IPS-11a (cell line): ENCODE measurements around the gene SUPV3L1.

Source experiments
- H3K4me3 ChIP-seq: one replicate; pipeline ENCODE4 v1.5.1; 2013; ENCODE audit warnings: low read depth, low read length, control low read depth

The SUPV3L1 gene

DNA sequence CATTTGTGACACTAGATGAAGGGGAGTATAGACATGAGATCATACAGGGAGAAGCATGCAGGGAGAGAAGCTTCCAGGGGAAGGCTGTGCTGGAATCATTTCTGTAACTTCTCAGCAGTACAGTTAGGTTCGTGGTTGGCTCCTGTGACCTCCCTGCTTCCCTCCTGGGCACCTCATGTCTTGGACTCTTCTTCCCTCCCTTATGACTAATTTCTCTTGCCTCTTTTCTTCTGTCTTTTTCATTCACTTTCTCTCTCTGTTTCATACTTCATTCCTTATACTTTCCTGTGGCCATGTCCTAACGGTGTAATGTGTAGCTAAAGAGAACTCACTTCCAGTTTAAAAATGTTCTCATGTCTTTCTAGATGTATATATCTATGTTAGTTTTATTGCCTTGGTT lies 21.0 kb downstream of the SUPV3L1 start:
- H3K4me3 ChIP-seq: no peak overlapping the region

DNA sequence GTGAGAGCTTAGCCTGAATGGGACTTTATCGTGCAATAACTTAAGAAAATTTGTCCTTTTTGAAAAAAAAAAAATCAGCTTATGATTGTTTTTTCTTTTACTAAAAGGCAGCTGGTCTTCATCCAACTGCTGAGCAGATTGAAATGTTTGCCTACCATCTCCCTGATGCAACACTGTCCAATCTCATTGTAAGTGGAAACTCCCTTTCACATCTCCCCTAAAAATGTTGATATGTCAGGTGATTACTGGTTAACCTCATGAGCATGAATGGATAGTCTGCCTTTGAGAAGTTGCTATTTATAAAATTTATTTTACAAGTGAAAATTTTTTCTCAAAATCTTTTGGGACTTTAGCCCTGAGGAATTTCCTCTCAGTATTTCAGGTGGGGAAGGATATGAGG lies 22.3 kb downstream of the SUPV3L1 start:
- no peak overlapping the region for H3K4me3 ChIP-seq

DNA sequence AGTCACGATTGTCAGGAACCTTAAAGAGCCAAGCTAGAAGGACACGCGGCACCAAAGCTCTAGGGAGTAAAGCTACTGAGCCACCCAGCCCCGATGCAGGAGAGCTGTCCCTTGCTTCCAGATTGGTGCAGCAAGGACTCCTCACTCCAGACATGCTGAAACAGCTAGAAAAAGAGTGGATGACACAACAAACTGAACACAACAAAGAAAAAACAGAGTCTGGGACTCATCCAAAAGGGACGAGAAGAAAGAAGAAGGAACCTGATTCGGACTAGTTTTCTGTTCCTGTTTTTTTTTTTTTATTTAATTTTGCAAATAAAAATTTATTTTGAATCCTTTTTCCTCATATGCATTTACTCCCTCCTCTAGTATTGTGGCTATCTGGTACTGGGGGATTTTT lies 28.7 kb downstream of the SUPV3L1 start:
- no peak overlapping the region for H3K4me3 ChIP-seq

DNA sequence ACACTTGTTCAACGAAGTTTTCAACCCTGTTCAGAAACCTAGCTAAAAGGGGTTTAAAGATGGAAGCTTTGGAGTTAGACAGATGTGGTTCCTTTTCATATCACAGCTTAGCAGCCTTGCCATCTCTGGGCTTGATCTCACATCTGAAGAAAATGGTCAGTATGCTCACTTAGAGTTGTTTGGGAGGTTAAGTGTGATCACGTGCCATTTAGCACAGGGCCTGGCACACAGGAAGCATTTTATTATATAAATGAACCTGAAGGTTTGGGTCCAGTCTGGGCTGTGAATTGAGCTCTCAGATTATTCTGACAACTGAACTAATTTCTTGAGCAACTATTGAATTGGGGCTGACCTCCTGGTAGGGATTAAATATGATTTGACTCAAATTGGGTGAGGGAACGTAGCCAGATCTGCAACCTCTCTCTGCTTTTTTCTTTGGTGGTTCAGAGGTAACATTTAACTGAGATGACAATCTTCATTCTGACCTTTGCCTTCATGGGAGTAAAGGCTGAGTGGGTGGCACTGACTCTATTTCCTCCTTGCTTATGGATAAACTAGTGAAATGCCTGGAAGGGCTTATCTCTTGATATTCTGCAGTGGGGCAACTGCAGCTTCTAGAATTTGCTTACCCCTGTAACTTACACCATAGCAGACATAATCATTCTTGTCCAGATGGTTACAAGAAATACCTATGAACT lies 29.9 kb downstream of the SUPV3L1 start:
- no peak overlapping the region for H3K4me3 ChIP-seq

DNA sequence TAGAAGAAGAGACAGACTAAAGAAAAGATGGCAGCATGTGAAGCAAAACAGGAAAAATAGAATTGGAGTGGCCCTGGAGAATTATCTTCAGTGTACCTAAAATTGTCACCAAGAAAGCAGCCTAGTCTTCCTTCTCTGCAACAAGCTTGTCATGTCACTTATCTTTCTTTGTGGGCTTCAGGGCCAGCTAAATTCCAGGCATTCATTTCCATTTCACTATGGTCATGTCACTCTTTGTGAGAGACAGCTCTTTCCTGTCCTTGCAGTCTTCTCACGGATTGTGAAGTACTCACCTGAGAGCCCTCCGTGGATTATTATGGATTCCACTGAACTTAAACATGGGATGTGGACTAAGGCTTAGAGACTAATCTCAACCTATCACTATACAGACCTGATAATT lies 31.1 kb downstream of the SUPV3L1 start:
- H3K4me3 ChIP-seq: no peak overlapping the region

DNA sequence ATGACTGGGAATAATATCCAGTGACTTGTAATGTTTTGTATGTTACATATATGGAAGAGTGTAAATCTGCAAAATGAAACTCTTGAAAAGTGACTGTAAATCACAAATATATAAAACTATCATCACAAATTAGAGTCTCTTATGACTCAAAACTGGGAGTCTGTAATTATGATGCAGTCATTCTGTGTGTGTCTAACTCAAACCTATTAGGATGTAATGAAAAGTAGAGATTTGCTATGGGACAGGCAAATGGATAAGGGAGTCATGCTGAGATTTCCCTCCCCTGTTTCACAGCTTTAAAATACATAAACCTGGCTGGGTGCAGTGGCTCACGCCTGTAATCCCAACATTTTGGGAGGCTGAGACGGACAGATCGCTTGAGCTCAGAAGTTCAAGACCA lies 31.5 kb downstream of the SUPV3L1 start:
- no peak overlapping the region for H3K4me3 ChIP-seq

DNA sequence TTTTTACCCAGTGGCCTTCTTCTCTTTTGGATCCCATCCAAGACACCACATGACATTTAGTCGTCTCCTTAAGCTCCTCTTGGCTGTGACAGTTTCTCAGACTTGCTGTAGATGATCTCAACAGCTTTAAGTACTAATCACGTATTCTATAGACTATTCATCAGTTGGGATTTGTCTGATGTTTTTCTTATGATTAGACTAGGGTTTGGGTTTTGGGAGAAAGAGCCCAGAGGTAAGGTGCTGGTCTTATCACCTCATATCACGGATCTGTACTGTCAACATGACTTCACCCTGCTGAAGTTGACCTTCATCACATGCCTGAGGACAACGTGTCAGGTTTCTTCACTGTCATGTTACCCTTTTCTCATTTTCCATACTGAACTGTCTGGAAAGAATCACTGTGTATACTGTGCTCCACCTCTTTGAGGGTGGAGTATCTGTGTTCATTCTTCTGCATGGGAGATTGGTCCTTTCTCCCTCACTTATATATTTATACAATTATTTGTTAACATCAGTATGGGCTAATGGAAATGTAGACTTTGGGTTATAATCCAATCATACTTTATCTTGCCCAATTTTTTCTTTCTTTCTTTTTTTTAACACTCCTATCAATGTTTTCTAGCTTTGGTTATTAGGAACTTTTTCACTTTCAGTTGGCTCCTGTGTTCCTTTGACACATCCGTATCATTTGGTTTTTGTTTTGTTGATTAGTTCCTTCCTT lies 33.7 kb downstream of the SUPV3L1 start:
- H3K4me3 ChIP-seq: no peak overlapping the region

DNA sequence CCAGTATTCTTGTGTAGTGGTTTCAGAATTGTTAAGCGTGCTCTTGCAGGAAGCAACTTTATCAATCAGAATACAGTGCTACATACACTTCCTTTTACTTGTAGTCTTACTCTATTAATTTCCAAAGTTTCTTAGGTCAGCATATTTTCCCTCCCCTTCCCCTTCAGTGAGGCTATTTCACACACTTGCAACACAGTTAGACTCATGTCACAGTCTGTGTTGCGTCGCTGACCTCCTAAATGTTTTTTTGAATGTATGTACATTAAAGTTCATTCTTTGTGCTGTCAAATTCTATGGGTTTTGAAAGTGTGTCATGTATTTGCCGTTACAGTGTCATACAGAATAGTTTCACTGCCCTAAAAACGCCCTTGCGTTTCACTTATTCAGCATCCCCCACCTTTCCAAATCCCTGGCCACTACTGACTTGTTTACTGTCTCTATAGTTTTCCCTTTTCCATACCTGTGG lies 34.7 kb downstream of the SUPV3L1 start:
- H3K4me3 ChIP-seq: no peak overlapping the region

DNA sequence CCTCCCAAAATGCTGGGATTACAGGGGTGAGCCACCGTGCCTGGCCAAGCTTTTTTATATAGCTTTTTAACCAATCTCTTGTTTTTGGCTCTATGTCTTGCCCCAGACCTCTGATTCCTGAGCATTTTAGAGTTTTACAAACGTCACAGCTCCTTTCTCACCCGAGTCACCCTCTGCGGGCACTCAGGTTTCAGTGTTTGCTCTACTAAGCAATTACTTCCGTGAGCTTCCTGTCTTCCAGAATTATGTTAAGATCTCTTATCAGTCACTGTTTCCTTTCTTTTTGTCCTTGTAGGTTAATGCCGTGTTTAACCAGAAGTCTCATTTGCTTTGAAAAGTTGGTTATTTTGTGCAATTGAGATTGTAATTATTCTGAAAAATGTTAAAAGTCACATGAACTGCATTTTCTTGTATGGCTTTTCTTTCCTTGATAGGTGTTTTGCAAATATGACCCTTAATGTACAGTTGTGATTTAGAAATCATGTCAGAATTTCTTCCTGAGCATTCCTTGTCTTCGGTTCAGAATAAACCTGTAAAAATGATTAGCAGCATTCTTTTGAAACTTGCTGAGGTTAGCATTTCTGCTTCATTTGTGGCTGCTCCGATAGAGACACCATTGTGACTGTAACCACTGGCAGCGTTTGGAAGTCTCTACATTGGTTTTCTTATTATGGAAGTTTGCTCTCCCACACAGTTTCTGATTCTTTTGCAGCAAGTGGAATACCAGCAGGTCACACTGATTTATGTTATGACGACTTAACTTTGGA lies 35.6 kb downstream of the SUPV3L1 start:
- H3K4me3 ChIP-seq: no peak overlapping the region

DNA sequence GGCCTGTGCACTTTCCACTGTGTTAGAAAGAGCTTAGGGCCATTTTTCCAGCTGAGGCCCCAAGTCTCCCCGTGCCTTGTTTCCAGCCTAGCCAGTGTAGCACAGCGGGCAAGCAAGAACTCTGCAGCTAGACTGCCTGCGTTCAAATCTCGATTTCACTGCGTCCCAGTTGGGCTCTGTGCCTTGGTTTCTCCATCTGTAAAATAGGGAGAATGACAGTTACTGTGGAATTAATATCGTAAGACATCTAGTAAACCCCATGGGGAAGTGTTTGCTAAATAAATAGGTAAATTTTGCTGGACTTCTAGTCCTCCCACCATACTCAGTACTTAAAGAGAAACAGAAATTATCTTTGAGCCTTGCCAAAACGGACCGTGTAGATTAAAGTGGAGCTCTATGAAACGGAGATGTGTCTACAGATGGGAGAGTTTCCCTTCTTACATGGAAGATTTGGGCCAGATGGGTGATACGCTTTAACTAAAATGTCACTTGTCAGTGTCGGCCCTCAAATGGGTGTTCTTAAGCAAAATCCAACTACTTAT lies 36.6 kb downstream of the SUPV3L1 start:
- H3K4me3 ChIP-seq: no peak overlapping the region

DNA sequence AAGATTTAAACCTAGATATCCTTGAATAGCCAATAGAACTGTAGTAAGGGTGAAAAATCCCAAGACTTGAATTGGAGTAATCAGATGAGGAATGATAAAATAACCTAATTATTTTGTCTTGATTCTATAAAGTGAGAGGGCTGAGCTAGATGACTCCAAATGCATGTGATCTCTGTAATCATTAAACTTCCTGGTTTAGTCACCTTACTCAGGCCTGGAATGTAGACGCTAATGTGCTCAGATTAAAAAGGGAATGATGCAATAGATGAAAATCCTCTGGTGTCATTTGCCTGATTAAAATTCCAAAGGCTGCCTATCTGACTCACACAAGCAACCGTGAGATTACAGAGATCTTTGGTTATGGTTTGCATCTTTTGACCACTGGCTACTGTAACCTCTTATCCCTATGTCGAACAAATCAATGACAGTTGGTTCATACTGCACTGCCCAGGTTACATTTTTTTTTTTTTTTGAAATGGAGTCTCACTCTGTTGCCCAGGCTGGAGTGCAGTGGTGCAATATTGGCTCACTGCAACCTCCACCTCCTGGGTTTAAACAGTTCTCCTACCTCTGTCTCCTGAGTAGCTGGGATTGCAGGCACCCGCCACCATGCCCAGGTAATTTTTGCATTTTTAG lies 37.2 kb downstream of the SUPV3L1 start:
- H3K4me3 ChIP-seq: no peak overlapping the region

DNA sequence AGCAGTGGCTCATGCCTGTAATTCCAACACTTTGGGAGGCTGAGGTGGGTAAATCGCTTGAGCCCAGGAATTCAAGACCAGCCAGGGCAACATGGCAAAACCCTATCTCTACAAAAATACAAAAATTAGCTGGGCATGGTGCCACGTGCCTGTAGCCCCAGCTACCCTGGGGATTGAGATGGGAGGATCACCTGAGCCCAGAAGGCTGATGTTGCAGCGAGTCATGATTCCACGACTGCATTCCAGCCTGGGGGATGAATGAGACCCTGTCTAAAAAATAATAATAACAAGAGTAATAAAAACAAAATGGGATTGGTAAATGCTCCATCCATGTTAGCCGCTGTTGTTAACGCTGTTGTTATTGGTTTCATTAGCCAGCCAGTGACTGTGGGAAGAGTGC lies 38.8 kb downstream of the SUPV3L1 start:
- no peak overlapping the region for H3K4me3 ChIP-seq

DNA sequence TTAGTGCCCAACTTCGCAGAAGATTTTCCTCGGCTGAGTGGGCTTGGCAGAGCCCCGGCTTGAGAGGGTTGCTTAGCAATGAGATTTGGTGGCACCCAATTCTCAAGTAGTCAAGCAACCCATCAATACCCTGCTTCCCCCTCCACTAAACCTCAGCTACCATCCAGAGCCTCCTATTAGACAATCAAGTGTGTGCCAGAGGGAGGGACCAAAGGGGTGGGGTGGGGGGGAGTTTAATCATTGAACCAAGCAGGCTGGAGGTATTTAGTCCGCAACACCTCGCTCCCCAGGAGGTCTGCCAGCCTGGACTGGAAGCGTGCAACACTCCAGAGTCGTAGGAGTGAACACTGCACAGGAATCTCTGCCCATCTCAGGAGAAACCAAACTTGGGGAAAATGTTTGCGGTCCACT lies 40.0 kb downstream of the SUPV3L1 start, which contains the start of gene HKDC1:
TSS of gene HKDC1 (plus strand) at position 292 of the 411 bp plus-strand sequence. CDS start at position 396, 104 bp downstream.
- H3K4me3 ChIP-seq: no peak within 1 kb of the TSS

DNA sequence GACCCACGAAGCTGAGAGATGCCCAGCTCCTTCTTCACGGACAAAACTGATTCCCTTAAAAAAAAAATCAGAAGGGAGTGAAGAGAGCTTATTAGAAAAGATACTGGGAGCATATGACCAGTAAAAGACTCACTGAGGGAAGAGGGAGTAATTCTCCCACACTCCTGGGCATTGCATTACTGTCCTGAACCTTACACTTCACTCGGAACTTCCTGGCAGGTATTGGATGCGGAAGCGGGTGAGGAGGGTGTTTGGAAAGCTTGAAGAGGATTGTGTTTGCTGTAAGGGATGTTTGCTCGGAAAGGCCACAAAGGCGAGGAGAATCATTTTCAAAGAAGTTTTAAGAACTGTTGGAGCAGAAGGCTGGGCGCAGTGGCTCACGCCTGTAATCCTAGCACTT lies 40.5 kb downstream of the SUPV3L1 start:
- no peak overlapping the region for H3K4me3 ChIP-seq

DNA sequence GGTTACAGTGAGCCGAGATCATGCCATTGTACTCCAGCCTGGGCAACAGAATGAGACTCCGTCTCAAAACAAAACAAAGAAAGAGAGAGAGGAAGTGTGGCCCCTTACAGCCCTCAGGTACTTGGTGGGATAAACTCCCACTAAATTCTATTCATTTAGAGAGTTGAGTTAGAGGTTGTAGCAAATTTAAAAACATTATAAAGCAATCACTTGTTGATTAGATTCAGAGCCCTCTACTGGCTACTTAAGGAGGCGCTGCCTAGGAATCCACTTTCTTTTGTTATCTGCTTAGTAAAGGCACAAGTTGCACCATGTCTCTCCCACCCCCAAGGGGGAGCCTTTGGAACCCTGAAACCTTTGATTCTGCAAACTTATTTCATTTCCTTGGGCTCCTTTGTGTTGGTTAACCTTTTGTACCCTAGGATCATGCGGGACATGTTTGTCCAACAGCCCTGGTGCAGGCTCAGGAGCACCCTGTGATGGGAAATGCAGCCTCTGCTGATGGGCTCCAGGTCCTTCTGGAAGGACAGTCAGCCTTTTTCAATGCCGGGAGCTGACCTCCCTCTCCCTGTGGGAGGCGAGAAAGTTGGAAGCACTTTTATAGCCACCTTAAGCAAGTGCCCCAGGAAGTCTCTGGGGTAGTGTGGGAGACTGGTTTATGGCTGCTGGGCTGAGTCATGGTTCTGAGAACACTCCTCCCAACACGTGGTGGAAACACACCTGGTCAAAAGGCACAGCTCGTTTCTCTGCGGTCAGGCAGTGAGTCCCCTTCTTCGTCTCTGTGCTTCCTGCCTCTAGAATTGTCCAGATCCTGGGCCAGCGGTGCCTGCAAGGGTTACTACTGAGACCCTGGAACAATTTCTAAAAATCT lies 42.4 kb downstream of the SUPV3L1 start:
- H3K4me3 ChIP-seq: no peak overlapping the region

DNA sequence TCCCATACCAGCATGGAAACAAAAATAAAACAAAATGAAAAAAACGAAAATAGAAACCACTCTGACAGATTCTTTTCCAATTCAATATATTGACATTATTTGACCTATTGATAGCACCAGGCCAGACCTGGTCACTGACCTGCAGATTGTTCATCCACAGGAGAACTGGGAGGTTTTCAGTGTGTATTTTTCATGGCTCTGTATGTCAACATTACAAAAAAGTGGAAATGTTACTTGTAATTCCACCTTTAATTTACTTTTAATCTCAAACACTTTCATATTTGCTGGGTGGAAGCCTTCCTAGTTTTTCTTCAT lies 43.0 kb downstream of the SUPV3L1 start:
- H3K4me3 ChIP-seq: no peak overlapping the region

DNA sequence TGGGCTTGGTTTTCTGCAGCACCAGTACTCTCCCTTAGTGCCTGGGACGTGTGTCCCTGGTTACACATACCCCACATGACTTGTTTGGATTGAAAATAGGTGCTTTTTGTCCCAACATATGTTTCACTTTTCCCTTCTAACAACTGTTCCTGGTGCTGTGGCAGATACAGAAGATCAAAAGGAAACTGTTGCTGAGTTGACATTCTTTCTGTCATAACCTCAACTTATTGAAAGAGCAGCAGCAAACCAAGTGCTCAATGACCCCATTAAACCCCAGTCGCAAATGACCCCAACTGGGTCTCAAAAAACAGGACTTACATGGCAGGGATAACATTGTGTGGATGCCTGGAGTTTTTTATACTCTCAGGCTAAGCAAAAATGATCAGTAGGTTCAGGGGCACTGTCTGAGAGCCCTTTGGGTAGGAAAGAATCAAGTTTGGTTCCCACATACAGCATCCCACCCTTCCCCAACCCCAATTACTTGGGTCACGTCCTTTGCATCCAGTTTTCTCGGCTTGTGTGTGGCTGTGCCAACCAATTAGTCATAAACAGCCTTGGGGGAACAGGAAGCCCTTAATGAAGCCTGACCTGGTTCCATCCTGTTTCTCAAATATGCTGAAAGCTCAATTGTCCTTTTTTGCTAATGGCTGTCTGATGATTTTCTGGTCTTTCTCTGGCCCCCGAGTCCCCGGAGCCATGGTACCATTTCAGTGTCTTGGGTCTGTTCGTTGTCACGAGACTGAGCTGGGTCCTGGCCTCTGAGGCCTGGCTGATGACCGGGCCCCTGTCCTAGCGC lies 45.0 kb downstream of the SUPV3L1 start:
- no peak overlapping the region for H3K4me3 ChIP-seq

DNA sequence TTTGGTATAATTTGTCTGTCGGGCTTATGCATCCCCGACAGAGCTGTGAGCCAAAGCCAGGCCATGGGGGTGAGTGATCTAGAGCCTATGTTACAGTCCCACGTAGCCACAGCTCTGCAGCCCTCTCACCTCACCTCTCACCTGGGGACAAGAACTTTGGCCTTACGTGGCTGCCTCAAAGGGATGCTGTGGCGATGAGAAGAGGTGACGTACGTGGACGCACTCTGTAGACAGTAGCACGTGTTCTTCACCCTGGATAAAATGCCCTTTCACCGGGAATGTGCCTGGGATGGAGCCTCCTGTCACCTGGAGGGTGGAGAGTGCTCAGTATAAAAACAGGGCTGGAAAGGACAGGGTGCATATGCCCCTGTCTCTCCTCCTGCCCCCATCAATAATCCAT lies 45.6 kb downstream of the SUPV3L1 start:
- no peak overlapping the region for H3K4me3 ChIP-seq

DNA sequence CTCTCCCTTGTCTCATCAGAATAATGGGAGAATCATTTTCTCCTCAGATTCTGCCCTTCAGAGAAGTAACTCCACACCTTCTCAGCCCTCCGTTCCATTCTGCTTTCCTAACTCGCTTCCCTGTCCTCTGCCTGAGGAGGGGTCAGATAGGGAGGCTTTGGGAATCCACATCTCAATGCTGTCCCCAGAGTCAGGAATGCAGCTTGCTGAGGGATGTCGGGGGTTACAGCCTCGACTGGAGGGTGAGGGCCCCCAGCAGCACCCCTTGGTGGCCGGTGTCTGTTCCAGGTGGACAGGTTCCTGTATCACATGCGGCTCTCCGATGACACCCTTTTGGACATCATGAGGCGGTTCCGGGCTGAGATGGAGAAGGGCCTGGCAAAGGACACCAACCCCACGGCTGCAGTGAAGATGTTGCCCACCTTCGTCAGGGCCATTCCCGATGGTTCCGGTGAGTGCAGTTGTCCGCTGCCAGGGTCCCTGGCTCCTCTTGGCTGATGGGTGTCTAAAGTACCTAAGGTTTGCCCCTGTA lies 47.0 kb downstream of the SUPV3L1 start:
- H3K4me3 ChIP-seq: no peak overlapping the region
